Right hindlimb (tissue), 1 donor: ENCODE results near the gene SLC6A4.

Source experiments
- DNase-seq: peaks from one replicate; pipeline ENCODE4 v3.0.0-alpha.2; 2018

SLC6A4 gene

GRCh38 chr17:30235386-30236296, at the start of gene SLC6A4:
Gene SLC6A4, minus strand, starts transcription at chr17:30235697. Its CDS starts 13,739 bp downstream, at chr17:30221958.
- DNase-seq = no peak

GRCh38 chr17:30279156-30279555, 43.7 kb upstream of the SLC6A4 start:
- no peak for DNase-seq

GRCh38 chr17:30278032-30278431, 42.5 kb upstream of the SLC6A4 start:
- no peak for DNase-seq

- DNase-seq = no peak
Observed at GRCh38 chr17:30275911-30276310, 40.4 kb upstream of the SLC6A4 start.

- no peak for DNase-seq
Observed at GRCh38 chr17:30274887-30275286, 39.4 kb upstream of the SLC6A4 start.

- no peak for DNase-seq
Observed at GRCh38 chr17:30273373-30273772, 37.9 kb upstream of the SLC6A4 start.

GRCh38 chr17:30271102-30271501, 35.6 kb upstream of the SLC6A4 start:
- no peak for DNase-seq

- no peak for DNase-seq
Observed at GRCh38 chr17:30267625-30268024, 32.1 kb upstream of the SLC6A4 start.

GRCh38 chr17:30263552-30264333, 28.2 kb upstream of the SLC6A4 start:
- DNase-seq = no peak

- no peak for DNase-seq
Observed at GRCh38 chr17:30256756-30257506, 21.4 kb upstream of the SLC6A4 start.

GRCh38 chr17:30254150-30254549, 18.7 kb upstream of the SLC6A4 start:
- no peak for DNase-seq

GRCh38 chr17:30253312-30253711, 17.8 kb upstream of the SLC6A4 start:
- DNase-seq = no peak

GRCh38 chr17:30251931-30252330, 16.4 kb upstream of the SLC6A4 start:
- DNase-seq = no peak

- no peak for DNase-seq
Observed at GRCh38 chr17:30249460-30249859, 14.0 kb upstream of the SLC6A4 start.

GRCh38 chr17:30248786-30249185, 13.3 kb upstream of the SLC6A4 start:
- DNase-seq = no peak

GRCh38 chr17:30246460-30246859, 11.0 kb upstream of the SLC6A4 start:
- DNase-seq = no peak

GRCh38 chr17:30244853-30245385, 9.4 kb upstream of the SLC6A4 start:
- no peak for DNase-seq

- DNase-seq = no peak
Observed at GRCh38 chr17:30243568-30243967, 8.1 kb upstream of the SLC6A4 start.

- DNase-seq = no peak
Observed at GRCh38 chr17:30243002-30243401, 7.5 kb upstream of the SLC6A4 start.

GRCh38 chr17:30241051-30241450, 5.6 kb upstream of the SLC6A4 start:
- no peak for DNase-seq

GRCh38 chr17:30240177-30240576, 4.7 kb upstream of the SLC6A4 start:
- DNase-seq = no peak

GRCh38 chr17:30239089-30239462, 3.6 kb upstream of the SLC6A4 start:
- DNase-seq = no peak
